GM19455 (cell line): Measurements from ENCODE around the gene ERC1.
A peak's percentile ranks its signal among the peaks of the same experiment; 100 is the strongest.

ENCODE experiments used
- ATAC-seq: cut with Tn5 transposase; IDR thresholded peaks from one replicate; pipeline ENCODE4 v1.9.1; 2021; ENCODE audit not compliant: unreplicated experiment

Gene ERC1

DNA sequence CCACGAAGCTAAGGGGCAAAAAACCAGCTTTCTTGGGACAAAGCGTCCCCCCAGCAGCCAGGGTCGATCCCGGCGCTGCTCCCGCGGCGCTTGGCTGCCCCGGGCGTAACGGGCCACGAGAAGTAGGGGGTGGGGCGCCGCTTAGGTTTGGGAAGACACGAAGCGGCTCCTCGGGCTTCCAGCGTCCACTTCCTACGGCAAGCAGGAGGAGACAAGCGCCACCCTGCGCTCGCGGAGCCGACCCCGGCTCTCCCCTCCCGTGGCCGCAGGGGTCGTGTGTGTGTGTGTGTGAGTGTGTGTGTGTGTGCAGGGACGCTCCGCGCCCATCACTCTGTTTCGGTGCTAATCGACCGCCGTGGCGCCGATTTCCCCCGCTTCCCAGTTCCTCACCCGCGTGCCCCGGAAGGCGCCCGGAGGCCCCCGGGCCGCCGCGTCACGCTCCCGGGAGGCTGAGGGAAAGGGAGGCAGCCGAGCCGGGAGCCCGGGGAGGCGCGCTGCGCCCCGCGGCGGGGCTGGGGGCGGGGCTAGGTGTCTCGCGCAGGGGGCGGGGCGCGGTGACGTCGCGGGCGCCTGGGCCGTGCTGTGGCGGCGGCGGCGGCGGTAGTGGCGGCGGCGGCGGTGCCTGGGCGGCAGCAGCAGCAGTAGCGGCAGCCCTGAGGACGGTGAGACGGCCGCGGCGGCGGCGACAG is at the start of gene ERC1:
TSS of gene ERC1 (plus strand) at position 563 of the 689 bp plus-strand sequence. CDS start 36,681 bp downstream, outside the sequence.
- ATAC-seq, result peak; percentile 89

DNA sequence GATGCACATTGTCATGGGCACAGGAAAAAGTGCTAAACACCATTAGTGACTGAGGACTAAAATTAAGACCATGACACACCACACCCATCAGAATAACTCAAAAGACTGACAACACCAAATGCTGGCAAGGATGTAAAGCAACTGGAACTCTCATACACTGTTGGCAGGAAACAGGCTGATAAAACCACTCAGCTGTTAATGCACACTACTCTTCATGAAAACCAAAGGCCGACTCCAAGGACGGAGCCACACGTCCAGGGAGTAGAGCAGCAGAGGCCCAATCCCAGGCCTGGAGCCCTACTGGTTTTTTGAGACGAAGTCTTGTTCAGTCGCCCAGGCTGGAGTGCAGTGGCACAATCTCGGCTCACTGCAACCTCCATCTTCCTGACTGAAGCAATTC is 48.0 kb upstream of the ERC1 start:
- no peak for ATAC-seq

DNA sequence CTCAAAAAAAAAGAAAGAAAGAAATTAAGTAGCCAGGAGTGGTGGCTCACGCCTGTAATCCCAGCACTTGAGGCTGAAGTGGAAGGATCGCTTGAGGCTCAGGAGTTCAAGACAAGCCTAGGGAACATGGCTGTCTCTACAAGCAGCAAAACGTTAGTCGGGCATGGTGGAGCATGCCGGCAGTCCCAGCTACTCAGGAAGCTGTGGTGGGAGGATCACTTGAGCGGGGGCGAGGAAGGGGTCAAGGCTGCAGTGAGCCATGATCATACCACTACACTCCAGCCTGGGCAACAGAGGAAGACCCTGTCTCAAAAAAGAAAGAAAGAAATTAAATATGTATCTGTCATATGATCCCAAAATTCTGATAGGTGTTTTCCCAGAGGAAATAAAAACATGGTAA is 46.8 kb upstream of the ERC1 start:
- no peak for ATAC-seq

DNA sequence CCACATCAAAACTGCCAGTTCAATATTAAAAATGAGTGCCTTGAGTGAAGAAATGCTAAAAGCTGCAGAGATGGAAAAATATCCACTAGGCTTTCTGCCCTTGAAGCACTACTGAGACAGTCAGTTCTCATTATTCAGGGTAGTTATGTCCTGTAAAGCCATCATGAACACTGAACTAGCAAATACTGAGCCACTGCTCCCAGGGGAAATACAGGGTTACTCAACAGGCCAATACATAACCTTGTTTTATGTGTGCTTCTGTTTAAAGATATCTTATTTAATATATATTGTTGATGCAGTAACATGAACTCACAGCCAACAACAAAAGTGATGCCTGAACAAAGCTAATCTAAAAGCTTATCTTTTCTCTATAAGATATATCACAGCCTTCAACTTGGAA is 44.8 kb upstream of the ERC1 start:
- no peak for ATAC-seq

DNA sequence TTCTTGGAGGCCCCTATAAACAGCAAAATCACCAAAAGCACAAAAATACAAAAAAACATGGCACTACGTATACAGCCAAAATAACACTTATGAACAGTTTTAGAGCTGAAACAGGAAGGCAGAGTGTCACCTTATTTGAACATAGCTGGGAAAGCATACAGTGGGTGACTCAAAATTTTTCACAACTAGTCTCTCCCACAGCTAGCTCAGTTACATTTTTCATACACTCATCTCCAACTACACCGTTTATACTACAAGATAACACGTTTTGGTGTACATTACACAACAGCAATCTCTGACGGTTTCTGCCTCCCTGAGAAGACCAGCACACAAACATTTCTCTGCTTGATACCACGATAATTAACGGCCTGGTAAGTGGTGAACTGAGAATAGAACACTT is 44.4 kb upstream of the ERC1 start:
- no peak for ATAC-seq

DNA sequence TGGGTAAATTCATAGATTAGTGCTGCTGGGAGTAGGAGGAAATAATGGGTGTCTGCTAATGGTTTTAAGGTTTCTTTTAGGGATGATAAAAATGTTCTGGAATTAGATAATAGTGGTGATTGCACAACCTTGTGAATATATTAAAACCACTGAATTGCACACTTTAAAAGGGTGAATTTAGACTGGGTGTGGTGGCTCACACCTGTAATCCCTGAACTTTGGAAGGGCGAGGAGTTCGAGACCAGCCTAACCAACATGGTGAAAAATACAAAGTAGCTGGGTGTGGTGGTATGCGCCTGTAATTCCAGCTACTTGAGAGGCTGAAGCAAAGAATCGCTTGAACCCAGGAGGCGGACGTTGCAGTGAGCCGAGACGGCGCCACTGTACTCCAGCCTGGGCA is 42.8 kb upstream of the ERC1 start:
- ATAC-seq, result no peak

DNA sequence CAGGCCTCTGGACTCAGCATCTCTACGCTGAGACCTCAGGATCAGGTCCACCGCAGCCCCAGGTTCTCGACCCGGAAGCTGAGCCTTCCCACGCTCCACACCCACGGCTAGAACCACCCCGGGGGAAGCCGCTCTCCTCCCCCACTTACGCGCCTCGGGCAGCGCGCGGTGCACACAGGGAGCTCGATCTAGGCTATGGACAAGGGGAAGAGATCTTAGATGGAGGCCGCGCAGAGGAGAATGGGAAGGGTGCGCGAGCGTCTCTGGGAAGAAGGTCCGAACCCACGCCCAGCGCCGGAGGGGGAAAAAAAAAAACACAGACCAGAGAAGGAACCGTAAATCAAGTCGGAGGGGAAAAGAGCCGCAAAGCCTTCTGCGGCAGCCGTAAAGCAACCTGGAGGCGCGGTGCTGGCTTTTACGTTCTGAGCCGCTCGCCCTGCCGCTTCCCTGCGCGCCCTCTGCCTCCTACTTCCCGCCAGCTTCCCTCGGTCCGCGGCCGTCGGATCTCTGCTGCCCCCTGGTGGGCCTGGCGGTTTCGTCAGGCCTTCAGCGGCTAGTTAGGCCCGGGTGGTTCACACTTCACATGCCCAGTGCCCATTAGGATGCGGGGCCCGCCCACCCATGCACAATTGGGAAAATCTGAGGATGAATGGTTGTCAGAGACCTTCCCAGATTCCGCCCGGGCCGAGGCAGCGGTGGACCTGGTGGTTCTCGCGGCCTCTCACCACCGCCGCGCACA is 41.4 kb upstream of the ERC1 start, which contains the start of gene RAD52:
TSS of gene RAD52 (minus strand) at position 242 of the 739 bp plus-strand sequence. CDS start 16,636 bp downstream, outside the sequence.
- ATAC-seq, result peak; percentile 80

DNA sequence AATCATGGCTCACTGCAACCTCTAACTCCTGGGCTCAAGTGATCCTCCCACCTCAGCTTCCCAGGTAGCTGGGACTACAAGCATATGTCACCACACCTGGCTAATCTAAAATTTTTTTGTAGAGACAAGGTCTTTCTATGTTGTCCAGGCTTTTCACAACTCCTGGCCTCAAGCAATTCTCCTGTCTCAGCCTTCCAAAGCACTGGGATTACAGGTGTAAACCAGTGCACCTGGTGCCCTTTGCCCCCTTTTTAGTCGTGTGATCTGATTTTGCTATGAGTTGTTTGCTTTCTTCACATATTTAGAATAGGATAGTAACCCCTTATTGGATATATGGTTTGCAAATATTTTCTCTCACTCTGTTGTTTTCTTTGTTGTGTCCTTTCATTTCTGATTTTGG is 39.8 kb upstream of the ERC1 start:
- ATAC-seq, result no peak

DNA sequence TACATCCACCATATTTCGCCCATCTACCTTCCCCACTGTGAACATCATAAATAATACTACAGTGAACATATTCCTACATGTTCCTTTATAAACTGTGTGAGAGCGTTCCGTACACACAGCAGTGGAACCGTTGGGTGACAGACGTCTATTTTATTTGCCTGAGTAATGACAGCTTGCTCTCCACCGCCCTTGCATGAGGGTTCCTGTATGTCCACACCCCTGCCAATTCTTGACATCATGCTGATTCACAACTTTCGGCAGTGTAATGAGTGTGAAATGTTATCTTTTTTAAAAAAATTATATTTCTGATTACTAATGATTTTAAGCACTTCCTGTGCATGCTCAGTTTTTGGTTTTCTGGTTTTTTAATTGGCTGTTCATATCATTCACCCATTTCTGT is 37.2 kb upstream of the ERC1 start:
- no peak for ATAC-seq

DNA sequence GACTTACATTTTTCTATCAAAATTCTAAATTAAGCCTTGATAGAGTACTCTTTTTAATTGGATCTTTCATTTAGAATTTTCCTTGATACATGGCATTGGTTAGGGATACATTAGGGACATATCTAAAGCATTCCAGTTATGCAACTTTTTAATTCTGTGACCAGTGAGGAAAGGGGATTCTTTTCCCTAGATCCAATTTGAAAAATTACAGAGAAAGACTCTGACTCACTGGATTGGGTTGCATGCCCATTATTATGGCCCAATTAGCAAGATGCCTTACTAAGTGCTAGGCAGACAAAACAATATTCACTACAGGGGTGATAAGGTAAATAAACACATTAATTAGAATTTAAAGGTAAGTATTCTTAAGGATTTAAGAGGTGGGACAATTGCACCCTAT is 36.3 kb upstream of the ERC1 start:
- no peak for ATAC-seq

DNA sequence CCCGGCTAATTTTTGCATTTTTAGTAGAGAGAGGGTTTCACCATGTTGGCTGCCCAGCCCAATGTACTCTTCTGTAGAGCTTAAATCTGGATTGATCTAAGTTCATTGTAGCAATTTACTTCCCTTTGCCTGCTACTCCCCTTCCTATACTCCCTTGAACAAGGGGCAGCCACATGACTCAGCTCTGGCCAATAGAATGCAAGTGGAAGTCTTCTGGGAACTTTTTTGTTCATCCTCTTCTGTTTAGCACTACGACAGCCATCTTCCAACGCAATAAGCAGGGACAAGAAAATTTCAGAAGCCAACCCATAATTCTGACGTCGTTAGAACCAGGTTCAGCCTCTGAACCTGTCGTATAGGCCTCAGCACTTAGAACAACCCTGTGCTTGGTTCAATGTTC is 35.1 kb upstream of the ERC1 start:
- ATAC-seq, result no peak

DNA sequence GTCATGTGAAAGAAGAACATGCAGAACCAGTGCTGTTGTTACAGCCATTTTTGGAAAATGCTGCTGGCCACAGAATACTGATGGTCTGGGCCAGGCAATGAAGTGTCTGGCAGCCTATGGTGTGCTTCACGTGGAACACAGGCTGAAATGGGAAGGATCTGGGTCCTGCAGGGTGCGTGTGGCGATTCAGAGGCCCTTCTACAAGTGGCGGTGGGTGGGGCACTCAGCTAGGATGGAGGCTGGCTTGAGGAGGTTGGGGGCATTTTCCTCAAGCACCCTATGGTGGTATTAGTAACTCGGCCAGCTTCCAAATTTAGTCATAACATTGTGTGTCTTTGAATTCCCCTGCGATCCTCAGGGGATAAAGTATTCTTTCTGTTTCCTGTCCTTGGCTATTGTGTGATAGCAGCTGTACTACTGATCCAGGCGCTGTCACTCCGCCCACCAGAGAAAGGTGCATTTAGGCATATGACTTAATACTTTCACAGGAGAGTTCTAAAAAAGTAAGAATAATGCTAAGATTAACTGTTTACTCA is 32.4 kb upstream of the ERC1 start:
- ATAC-seq, result no peak

DNA sequence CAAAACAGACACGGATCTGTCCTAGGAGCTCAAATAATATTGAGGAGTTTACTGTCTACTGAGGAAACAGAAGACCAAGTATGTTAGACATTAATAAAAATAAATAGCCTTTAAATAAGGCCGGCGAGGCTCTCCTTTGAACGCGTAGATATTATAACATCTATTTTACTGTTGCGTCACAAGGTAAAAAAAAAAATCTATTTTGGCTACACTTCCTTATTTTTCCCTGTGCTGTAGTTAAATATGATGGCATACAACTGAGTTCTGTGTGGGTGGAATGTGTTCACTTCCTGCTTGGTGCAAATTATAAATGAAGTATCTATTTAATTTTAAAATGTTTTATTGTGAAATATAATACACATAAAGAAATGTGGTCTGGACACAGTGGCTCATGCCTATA is 24.3 kb upstream of the ERC1 start:
- ATAC-seq, result no peak

DNA sequence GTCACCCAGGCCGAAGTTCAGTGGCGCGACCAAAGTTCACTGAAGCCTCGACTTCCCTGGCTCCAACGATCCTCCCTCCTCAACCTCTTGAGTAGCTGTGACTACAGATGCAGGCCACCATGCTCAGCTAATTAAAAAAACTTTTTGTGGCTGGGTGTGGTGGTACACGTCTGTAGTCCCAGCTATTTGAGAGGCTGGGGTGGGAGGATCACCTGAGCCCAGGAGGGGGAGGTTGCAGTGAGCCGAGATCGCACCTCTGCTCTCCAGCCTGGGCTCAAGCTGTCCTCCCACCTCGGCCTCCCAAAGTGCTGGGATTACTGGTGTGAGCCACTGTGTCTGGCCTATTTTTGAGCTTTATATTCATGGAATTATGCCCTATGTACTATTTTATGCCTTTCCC is 23.4 kb upstream of the ERC1 start:
- no peak for ATAC-seq

DNA sequence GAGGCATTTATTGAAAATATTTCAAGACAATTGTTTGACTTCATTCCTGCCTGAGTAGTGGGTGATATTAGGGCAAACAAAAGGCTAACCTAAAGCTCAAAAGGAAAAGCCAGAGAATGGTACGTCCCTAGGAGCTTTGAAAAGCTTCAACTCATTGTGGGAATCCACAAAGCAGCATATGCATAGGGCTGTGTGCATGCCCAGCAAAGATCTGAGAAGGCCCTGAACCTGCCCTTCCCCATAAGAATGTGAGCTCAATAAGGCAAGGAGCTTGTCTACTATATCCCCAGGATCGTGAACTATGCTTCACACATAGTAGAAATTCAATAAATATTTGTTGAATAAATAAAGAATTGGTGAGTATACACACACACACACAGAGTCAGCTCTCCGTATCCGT is 22.5 kb upstream of the ERC1 start:
- no peak for ATAC-seq

DNA sequence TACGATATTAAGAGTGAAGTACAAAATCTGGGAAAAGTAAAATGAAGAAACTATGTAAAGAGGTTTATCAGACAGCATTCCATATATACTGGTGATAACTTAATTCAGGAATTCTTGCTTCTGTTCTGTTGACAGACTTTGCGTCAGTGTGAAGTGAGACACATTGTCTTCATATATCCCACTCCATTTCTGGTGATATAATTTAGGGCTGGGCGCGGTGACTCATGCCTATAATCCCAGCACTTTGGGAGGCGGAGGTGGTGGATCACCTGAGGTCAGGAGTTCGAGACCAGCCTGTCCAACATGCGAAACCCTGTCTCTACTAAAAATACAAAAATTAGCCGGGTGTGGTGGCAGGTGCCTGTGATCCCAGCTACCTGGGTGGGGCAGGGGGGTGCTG is 21.2 kb upstream of the ERC1 start:
- no peak for ATAC-seq

DNA sequence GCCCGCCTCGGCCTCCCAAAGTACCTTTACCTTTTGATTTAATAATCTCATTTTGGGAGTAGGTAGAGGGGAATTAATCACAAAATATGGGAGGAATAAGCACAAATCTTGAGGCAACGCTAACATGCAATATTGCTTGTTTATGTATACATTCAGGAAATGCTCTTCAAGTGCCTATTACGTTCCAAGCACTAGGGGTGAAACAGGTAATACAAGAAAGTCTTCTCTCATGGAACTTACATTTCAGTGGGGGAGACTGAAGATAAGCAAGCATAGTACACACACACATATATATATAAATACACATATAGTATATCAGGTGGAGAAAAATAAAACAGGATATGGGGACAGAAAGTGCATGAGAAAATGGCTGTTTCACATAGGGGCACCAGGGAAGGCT is 19.0 kb upstream of the ERC1 start:
- no peak for ATAC-seq

DNA sequence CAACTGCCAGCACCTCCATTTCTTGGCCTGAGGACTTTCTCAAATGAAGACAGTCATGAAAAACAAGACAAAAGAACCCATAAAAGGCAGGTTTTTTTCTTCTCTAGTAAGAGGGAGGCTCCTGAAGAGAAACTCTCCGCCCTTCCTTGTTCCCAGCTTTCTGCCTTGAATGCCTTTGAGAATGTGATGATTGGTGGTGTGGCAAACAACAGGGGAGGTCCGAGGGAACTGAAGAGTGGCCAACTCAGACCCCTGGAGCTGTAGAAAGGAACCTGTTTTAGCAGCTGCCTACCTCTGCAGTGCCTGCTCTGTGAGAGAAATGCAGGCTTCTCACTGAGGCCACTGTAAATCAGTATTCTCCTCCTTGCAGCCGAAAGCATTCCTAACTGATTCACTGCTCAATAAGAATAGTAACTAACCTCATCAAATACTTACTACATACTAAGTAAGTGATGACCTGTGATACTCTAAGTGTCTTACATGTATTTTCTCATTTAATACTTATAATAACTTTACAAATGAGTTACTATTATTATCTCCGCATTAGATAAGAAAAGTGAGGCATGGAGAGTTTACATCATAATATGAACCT is 16.7 kb upstream of the ERC1 start:
- no peak for ATAC-seq

DNA sequence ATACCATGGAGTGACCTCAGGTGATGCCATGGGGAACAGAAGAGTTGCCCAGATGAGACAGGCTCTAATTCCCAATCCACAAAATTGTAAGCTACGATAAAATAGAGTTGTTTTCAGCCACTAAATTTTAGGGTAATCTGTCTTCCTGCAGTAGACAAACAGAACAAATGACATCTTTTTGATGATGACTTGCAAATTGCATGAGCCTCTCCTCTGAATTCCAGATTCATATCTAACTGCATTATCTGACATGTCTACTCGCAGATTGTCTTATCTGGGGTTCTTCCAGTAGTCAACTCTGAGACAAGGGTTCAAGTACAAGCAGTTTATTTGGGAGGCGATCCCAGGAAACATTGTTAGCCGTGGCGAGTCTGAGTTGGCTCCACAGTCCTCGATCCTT is 14.4 kb upstream of the ERC1 start:
- no peak for ATAC-seq

DNA sequence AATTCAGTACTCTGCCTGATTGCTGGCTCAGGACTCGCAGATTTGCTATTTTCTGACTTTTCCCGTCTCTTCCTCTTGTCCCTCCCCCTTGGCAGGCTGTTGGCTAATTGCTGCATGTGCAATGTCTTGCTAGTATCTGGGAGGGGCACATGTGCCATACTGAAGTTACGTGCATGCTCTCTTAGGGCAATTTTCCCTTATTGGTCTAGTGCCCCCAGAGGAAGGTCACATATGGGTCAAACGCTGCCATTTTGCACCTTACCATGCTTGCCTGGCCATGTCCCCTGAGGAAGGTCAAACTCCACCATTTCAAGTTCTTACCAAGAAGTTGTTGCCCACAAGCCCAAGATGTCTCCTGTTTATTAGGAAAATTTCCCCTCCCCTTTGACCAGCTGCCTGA is 13.9 kb upstream of the ERC1 start:
- ATAC-seq, result no peak

DNA sequence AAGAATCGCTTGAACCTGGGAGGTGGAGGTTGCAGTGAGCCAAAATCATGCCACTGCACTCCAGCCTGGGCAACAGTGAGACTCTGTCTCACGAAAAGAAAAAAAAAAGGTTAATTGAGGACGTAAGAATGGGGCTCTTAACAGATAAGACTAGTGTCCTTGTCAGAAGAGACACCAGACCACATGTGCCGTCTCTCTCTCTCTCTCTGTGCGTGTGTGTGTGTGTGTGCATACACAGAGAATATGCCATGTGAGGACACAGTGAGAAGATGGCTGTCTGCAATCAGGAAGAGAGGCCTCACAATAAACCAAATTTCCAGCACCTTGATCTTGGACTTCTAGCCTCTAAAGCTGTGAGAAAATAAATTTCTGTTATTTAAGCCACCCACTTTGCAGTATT is 11.7 kb upstream of the ERC1 start:
- ATAC-seq, result no peak
